Measurements from ENCODE around the gene SLC9A9.

The SLC9A9 gene

DNA sequence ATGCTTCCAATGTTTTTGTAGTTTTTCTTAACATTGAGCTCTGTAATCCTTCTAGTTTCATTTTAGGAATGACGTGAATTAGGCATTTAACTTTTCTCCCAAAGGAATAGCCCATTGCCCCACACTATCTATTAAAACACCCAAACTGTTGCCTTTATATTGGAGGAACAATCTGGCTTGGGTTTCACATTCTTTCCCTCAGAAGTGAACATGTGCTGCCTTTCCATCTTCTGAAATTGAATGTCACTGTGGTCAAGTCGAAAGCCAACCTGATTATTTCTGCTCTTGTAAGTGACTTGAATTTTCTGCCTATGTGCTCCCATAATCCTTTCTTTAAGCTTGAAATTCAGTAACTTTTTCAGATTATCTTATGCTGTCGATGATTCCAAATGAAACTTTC is 214.5 kb downstream of the SLC9A9 start:
- no peaks in the 10 kb centered on the region for H3K36me3 ChIP-seq
- H3K27ac ChIP-seq = no peak overlapping the region
- no peak overlapping the region for H3K4me3 ChIP-seq (ENCODE audit: low read depth, low read length)
- DNase-seq = no peak
- peaks cover 2% of the 10 kb centered on the region for H3K27me3 ChIP-seq (ENCODE audit: insufficient read depth, low read depth, severe bottlenecking)
- TF ChIP-seq CTCF (IDR thresholded peaks at IDR 0.05; ENCODE audit: low read depth, low read length) = no peak
- H3K9me3 ChIP-seq (ENCODE audit: severe bottlenecking) = peaks cover 7% of the 10 kb centered on the region

GRCh38 chr3:143629726-143630125 is 218.5 kb downstream of the SLC9A9 start:
- Histone ChIP-seq H3K4me3 (ENCODE audit: low read depth, low read length) (no peak overlapping the region), H3K36me3 (no peaks in the 10 kb centered on the region), H3K9me3 (ENCODE audit: severe bottlenecking) (peaks cover 3% of the 10 kb centered on the region), H3K27ac (no peak overlapping the region), H3K27me3 (ENCODE audit: insufficient read depth, low read depth, severe bottlenecking) (peaks cover 2% of the 10 kb centered on the region)
- no peak for DNase-seq
- no peak for TF ChIP-seq CTCF (IDR thresholded peaks at IDR 0.05; ENCODE audit: low read depth, low read length)

DNA sequence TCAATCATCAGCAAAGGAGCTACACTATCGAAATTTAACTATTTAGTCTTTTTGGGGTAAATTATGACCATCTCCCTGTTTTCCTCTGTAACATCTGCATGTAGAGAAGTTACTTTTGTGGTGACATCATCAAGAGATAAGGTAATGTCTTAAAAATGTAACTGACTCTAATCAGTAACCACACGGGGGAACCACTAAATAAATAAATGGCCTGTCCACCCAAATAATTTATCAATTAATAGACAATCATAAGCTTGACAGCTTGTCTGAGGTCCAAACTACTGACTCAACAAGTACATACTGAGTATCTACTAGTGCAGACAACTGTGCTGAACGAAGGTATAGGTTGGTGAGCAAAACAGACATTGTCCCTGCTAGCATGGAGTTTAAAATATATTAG is 219.3 kb downstream of the SLC9A9 start:
- TF ChIP-seq CTCF (IDR thresholded peaks at IDR 0.05; ENCODE audit: low read depth, low read length) = no peak

DNA sequence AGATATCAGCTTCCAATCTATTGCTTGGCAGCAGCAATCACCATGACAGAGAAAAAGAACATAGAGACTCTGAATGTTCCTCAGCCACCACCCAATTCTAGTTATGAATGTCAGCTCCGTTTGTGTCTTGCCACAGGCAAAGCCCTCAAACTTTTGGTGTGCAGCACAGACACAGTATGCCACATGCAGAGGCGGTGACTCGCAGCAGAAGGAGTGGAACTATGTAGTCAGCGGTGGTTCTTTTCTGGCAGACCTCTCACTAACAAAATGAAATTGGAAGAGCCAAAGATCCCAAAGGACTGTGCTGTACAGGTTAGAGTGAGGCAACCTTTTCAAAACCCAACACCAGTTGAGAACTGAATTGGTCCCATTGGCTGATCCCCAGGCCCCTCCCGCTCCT is 220.9 kb downstream of the SLC9A9 start:
- Histone ChIP-seq H3K36me3 (no peaks in the 10 kb centered on the region), H3K9me3 (ENCODE audit: severe bottlenecking) (peaks cover 3% of the 10 kb centered on the region), H3K27me3 (ENCODE audit: insufficient read depth, low read depth, severe bottlenecking) (no peaks in the 10 kb centered on the region), H3K4me3 (ENCODE audit: low read depth, low read length) (no peak overlapping the region), H3K27ac (no peak overlapping the region)
- DNase-seq = no peak
- no peak for TF ChIP-seq CTCF (IDR thresholded peaks at IDR 0.05; ENCODE audit: low read depth, low read length)

More for the DNA sequence above, 219.3 kb downstream of the SLC9A9 start:
- DNase-seq = no peak
- Histone ChIP-seq H3K27me3 (ENCODE audit: insufficient read depth, low read depth, severe bottlenecking) (peaks cover 1% of the 10 kb centered on the region), H3K4me3 (ENCODE audit: low read depth, low read length) (no peak overlapping the region), H3K27ac (no peak overlapping the region), H3K36me3 (no peaks in the 10 kb centered on the region), H3K9me3 (ENCODE audit: severe bottlenecking) (peaks cover 3% of the 10 kb centered on the region)

DNA sequence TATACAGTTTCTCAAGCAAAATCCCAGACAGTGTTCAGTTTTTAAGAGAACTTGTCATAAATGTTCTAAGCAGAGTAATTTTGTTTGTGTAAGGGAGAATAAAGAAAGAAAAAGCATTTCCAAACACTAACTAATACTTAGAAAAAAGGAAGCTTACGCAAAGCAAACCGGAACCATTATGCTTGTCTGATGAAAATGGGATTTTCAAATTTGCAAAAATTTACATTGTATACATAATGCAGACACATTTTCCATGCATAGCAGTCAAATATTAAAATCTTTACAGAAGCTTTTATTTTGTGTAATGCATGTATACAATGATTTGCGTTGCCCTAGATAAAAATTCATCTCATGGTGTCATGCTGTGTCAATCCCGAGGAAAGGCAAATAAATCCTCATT is 229.0 kb downstream of the SLC9A9 start:
- Histone ChIP-seq H3K9me3 (ENCODE audit: severe bottlenecking) (peaks cover 6% of the 10 kb centered on the region), H3K36me3 (no peaks in the 10 kb centered on the region), H3K27me3 (ENCODE audit: insufficient read depth, low read depth, severe bottlenecking) (no peaks in the 10 kb centered on the region), H3K27ac (no peak overlapping the region), H3K4me3 (ENCODE audit: low read depth, low read length) (no peak overlapping the region)
- no peak for DNase-seq
- TF ChIP-seq CTCF (IDR thresholded peaks at IDR 0.05; ENCODE audit: low read depth, low read length) = no peak

DNA sequence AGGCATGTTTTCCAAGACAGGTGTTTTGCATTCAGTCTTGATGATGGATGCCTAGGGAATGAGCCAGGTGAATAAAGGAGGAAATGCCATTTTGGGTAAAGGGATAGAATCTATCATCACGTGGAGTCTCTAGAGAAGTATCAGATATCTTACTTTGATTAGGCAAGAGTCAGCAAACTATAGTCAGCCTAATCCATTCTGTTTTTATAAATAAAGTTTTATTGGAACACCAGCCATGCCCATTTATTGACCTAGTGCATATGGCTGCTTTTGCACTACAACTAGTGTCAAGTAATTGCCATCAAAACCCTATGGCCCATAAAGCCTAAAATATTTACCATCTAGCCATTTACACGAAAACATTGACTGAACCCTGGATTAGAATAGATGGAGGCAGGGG is 231.2 kb downstream of the SLC9A9 start:
- Histone ChIP-seq H3K27me3 (ENCODE audit: insufficient read depth, low read depth, severe bottlenecking) (no peaks in the 10 kb centered on the region), H3K27ac (no peak overlapping the region), H3K9me3 (ENCODE audit: severe bottlenecking) (peaks cover 6% of the 10 kb centered on the region), H3K36me3 (no peaks in the 10 kb centered on the region), H3K4me3 (ENCODE audit: low read depth, low read length) (no peak overlapping the region)
- DNase-seq = no peak
- no peak for TF ChIP-seq CTCF (IDR thresholded peaks at IDR 0.05; ENCODE audit: low read depth, low read length)
